Skeletal muscle tissue (tissue), 4 donors: ENCODE results near the gene SMPDL3A. TPM values are rescaled to one million over a fixed set of nuclear protein-coding genes. Genes with fewer than 3 reads are reported as not detected.
A peak's percentile ranks its signal among the peaks of the same experiment; 100 is the strongest.
"Not testable (repeated sequence)": the region's sequence is repeated elsewhere in the genome, so short reads cannot be mapped to it uniquely, and the experiment has no call there.

ENCODE experiments used
- H3K27ac ChIP-seq: one replicate; pipeline ENCODE4 v1.7.0; 2013; ENCODE audit warnings: mild to moderate bottlenecking, low read depth, low read length, inconsistent platforms
- H3K27me3 ChIP-seq, 3 donors: one replicate each; pipeline ENCODE4 v1.7.0; 2013; ENCODE audit warnings: low read length in 3 of 3; ENCODE audit not compliant: control insufficient read depth in 3 of 3, insufficient read depth in 3 of 3
- H3K36me3 ChIP-seq, 3 donors: one replicate each; pipeline ENCODE4 v1.7.0; 2013; ENCODE audit warnings: low read length in 3 of 3; ENCODE audit not compliant: control insufficient read depth in 3 of 3, insufficient read depth in 3 of 3
- H3K4me1 ChIP-seq, 3 donors: one replicate each; pipeline ENCODE4 v1.7.0; 2013; ENCODE audit warnings: low read length in 3 of 3, mild to moderate bottlenecking in 3 of 3; ENCODE audit not compliant: control insufficient read depth in 3 of 3, insufficient read depth in 3 of 3
- H3K4me3 ChIP-seq, 3 donors: one replicate each; pipeline ENCODE4 v1.7.0; 2013; ENCODE audit warnings: low read length in 3 of 3
- H3K9ac ChIP-seq, 3 donors: one replicate each; pipeline ENCODE4 v1.7.0; 2013; ENCODE audit warnings: low read length in 3 of 3, mild to moderate bottlenecking in 3 of 3, moderate library complexity in 2 of 3, low read depth in 1 of 3
- H3K9me3 ChIP-seq, 3 donors: one replicate each; pipeline ENCODE4 v1.7.0; 2013; ENCODE audit warnings: low read length in 3 of 3; ENCODE audit not compliant: control insufficient read depth in 3 of 3
- total RNA-seq: library from RNA; depleted of rRNA; stranded (reverse); fragments of >200 nt; gene quantifications from one replicate; pipeline ENCODE4 v1.2.3, GENCODE V29; 2014
- donor health status: Osteomylitis.

Gene SMPDL3A
- total RNA-seq: 11.0 TPM

DNA sequence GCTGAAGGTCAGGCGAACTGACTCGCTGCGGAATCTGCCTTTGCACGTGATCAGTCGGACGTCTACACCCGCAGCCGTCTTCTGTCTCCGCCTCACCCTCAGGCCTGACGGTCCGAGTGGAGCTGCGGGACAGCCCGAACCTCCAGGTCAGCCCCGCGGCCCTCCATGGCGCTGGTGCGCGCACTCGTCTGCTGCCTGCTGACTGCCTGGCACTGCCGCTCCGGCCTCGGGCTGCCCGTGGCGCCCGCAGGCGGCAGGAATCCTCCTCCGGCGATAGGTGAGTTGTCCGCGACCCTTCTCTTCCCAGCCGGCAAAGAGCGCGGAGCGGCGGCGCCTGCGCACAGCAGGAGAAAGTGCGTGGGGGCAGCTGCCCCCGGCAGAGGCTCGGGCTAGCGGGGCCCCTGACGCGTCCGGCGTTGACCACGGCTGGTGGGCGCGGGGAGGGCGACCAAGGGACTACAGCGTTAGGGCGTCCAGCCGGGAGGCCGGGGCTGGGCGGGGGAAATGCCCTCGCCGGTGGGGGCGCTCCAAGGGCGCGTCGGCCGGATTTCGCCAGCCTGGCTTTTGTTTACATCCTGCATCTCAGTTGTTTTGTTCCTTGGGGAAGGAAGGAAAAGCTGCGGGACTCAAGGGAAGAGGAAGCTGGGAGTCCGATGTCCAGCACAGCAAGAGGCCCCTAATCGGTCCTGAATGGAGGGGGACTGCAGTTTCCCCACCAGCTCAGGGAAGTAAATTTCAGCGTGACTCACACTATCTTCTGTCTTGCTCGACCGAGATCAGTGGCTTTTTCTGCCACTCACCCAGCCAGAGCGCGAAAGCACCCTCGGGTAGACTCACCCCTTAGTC, at the start of gene SMPDL3A:
Gene SMPDL3A, plus strand, starts transcription at position 77 of the 846 bp plus-strand sequence. Its CDS starts 89 bp downstream, at position 166.
- Histone ChIP-seq H3K4me1 (peaks cover 12 to 26% (median 18%) of the 10 kb centered on the region in 3 donors), H3K27me3 (no peaks in the 10 kb centered on the region), H3K4me3 (peak within 1 kb of the TSS; percentile 76 to 95 (median 95)), H3K27ac (peak within 1 kb of the TSS; percentile 94), H3K9me3 (no peaks in the 10 kb centered on the region), H3K9ac (peak within 1 kb of the TSS; percentile 85 to 98 (median 95)), H3K36me3 (no peaks in the 10 kb centered on the region)

GRCh38 chr6:122740091-122740490, 49.0 kb upstream of the SMPDL3A start:
- Histone ChIP-seq H3K9me3 (no peaks in the 10 kb centered on the region), H3K36me3 (no peaks in the 10 kb centered on the region), H3K9ac (no peak overlapping the region), H3K4me3 (no peak overlapping the region), H3K27me3 (no peaks in the 10 kb centered on the region), H3K27ac (no peak overlapping the region), H3K4me1 (peaks cover 0 to 14% (median 7%) of the 10 kb centered on the region in 3 donors)

DNA sequence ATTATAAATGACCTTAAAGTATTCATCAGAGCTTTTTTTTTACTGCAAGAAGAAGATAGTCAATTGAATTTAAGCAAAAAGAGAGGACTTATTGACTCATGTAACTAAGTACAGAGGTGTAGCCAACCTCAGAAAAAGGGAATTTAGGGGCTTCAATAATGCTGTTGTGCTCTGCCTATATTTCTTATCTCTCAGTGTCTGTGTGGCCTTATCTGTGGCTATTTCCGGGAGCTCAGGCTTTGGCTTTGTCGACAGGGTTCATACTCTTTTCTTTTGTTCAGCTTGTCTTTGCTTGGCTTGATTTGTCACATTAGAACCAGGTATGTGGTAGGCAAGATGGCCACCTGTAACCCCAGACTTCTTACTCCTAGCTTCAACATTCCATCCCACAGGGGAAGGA, 48.1 kb upstream of the SMPDL3A start:
- Histone ChIP-seq H3K9me3 (no peaks in the 10 kb centered on the region), H3K9ac (no peak overlapping the region), H3K27ac (no peak overlapping the region), H3K27me3 (no peaks in the 10 kb centered on the region), H3K36me3 (no peaks in the 10 kb centered on the region), H3K4me3 (no peak overlapping the region), H3K4me1 (peaks cover 0 to 14% (median 7%) of the 10 kb centered on the region in 3 donors)

DNA sequence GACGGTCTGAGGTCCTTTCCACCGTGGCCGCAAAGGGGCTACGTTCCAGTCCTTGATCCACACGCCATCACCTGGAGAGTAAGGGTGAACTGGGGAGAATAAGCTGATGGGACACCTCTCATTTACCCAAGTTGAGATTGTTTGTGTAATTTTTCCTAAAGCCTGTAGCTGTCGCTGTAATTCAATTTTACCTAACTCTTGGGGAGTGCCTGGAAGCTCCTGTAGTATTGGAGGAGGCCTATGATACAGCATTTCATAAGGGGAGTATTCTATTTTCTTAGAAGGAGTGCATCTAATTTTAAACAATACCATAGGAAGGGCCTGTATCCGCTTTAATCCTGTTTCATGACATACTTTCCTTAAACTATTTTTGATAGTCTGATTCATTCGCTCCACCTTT, 44.8 kb upstream of the SMPDL3A start:
- H3K4me3 ChIP-seq: peak overlapping the region in 1 of 3 donors; percentile 5
- not testable (repeated sequence) for H3K9me3 ChIP-seq, H3K9ac ChIP-seq, H3K36me3 ChIP-seq, H3K27me3 ChIP-seq
- peak overlapping the region; percentile 73 for H3K27ac ChIP-seq
- peaks cover 0 to 14% (median 5%) of the 10 kb centered on the region in 3 donors for H3K4me1 ChIP-seq

GRCh38 chr6:122744856-122745255, 44.2 kb upstream of the SMPDL3A start:
- H3K9ac ChIP-seq, H3K27me3 ChIP-seq, H3K4me3 ChIP-seq, H3K36me3 ChIP-seq, H3K9me3 ChIP-seq: not testable (repeated sequence)
- peaks cover 0 to 14% (median 5%) of the 10 kb centered on the region in 3 donors for H3K4me1 ChIP-seq
- H3K27ac ChIP-seq: peak overlapping the region; percentile 73

DNA sequence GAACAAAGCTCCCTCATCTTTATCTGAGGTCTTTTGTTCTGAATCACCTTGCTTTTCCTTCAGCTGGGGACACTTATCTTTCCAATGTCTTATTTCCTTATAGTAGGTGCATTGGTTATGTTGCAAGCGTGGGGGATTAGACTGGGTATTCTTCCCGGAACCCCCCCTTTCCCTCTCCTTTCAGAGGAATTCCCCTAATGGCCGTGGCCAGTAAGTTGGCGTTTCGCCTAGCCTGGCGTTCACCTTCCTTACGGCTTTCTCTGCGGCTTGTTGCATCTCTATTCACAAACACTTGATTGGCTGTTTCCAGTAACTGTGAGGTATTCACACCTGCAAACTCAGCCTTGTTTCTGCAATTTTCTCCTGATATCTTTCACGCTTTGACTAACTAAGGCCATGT, 42.4 kb upstream of the SMPDL3A start:
- Histone ChIP-seq H3K9ac (no peak overlapping the region), H3K36me3 (no peaks in the 10 kb centered on the region), H3K9me3 (peaks cover 0 to 2% (median 0%) of the 10 kb centered on the region in 3 donors), H3K4me3 (no peak overlapping the region), H3K4me1 (peaks cover 0 to 14% (median 6%) of the 10 kb centered on the region in 3 donors), H3K27ac (no peak overlapping the region), H3K27me3 (no peaks in the 10 kb centered on the region)

- Histone ChIP-seq H3K9ac (no peak overlapping the region), H3K4me3 (no peak overlapping the region), H3K9me3 (peaks cover 0 to 2% (median 0%) of the 10 kb centered on the region in 3 donors), H3K27me3 (no peaks in the 10 kb centered on the region), H3K27ac (no peak overlapping the region), H3K4me1 (peaks cover 4 to 14% (median 13%) of the 10 kb centered on the region in 3 donors), H3K36me3 (no peaks in the 10 kb centered on the region)
Observed at GRCh38 chr6:122747573-122747972, 41.5 kb upstream of the SMPDL3A start.

- not testable (repeated sequence) for H3K27me3 ChIP-seq, H3K9me3 ChIP-seq
Observed at GRCh38 chr6:122748945-122749344, 40.1 kb upstream of the SMPDL3A start.

DNA sequence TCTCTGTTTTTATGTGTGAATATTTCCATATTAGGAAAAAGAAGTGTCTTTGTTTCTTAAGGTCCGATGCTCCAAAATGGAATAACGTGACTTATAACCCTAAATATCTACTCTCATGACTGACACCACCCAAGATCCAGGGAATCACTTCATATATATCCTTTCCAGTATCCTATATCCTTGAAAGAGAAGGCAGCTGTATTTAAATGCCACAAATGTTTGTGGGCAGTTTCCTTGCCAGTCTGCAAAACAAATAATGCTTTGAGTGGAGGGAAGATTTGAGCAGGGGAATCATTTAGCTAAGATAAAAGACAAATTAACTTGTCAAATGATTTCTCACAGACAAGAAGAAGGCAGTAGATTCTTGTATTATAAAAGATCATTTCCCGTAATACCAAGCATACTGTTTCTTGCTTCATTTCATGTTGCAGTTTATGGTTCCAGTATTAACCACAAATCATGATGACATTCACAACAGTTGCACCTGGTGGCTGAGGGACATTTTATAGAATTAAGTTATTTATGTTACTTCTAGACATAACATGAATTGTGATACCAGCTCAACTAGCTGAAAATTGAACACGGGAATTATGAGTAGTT, 39.5 kb upstream of the SMPDL3A start:
- H3K4me3 ChIP-seq: no peak overlapping the region

More at GRCh38 chr6:122748945-122749344, 40.1 kb upstream of the SMPDL3A start:
- not testable (repeated sequence) for H3K4me3 ChIP-seq, H3K36me3 ChIP-seq, H3K9ac ChIP-seq, H3K27ac ChIP-seq
- H3K4me1 ChIP-seq: peaks cover 10 to 12% (median 12%) of the 10 kb centered on the region in 3 donors

DNA sequence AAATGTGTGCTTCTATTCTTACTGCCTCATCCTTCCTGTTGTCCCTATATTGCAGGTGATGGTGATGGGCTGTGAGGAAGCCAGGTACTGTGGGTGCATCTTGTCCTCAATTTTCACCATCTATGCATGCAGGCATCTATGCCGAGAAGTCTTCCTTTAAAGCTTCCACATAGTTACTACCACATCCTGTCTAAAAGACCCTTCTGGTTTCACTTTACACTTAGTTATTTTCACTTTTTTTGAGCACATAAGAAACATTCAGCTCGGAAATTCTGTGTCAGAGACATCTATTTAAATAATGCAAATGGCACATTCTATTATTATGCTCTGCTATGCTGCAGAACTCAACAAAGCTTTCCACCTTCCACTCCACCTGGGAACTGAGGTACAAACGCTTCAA, 37.7 kb upstream of the SMPDL3A start:
- peaks cover 3 to 12% (median 10%) of the 10 kb centered on the region in 3 donors for H3K4me1 ChIP-seq
- H3K4me3 ChIP-seq: no peak overlapping the region
- peaks cover 0 to 2% (median 0%) of the 10 kb centered on the region in 3 donors for H3K9me3 ChIP-seq

More for the DNA sequence above, 39.5 kb upstream of the SMPDL3A start:
- peaks cover 0 to 2% (median 0%) of the 10 kb centered on the region in 3 donors for H3K9me3 ChIP-seq
- H3K4me1 ChIP-seq: peaks cover 9 to 12% (median 12%) of the 10 kb centered on the region in 3 donors
- no peak overlapping the region for H3K27ac ChIP-seq
- H3K36me3 ChIP-seq: no peaks in the 10 kb centered on the region
- H3K9ac ChIP-seq: no peak overlapping the region
- H3K27me3 ChIP-seq: no peaks in the 10 kb centered on the region

More for the DNA sequence above, 37.7 kb upstream of the SMPDL3A start:
- Histone ChIP-seq H3K9ac (no peak overlapping the region), H3K27me3 (no peaks in the 10 kb centered on the region), H3K27ac (no peak overlapping the region), H3K36me3 (no peaks in the 10 kb centered on the region)
